Measurements from ENCODE around the gene SH2B3.

GRCh38 chr12:111482462-111482861 is 76.7 kb downstream of the SH2B3 start:
- TF ChIP-seq, protein P1, sequence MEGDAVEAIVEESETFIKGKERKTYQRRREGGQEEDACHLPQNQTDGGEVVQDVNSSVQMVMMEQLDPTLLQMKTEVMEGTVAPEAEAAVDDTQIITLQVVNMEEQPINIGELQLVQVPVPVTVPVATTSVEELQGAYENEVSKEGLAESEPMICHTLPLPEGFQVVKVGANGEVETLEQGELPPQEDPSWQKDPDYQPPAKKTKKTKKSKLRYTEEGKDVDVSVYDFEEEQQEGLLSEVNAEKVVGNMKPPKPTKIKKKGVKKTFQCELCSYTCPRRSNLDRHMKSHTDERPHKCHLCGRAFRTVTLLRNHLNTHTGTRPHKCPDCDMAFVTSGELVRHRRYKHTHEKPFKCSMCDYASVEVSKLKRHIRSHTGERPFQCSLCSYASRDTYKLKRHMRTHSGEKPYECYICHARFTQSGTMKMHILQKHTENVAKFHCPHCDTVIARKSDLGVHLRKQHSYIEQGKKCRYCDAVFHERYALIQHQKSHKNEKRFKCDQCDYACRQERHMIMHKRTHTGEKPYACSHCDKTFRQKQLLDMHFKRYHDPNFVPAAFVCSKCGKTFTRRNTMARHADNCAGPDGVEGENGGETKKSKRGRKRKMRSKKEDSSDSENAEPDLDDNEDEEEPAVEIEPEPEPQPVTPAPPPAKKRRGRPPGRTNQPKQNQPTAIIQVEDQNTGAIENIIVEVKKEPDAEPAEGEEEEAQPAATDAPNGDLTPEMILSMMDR (conservative IDR thresholded peaks at IDR 0.05 in 1 of 2, IDR thresholded peaks at IDR 0.05 in 1 of 2; ENCODE audit: extremely low read depth in 1 of 2, insufficient read depth in 1 of 2, low read depth in 1 of 2, low read length in 2 of 2): peak; percentile 20 to 32
- TF ChIP-seq EZH2 (IDR thresholded peaks at IDR 0.05; ENCODE audit: borderline replicate concordance, low read length): no peak
